Kidney (tissue), 14 donors: Measurements from ENCODE around the gene PTPRG. TPM values are rescaled to one million over a fixed set of nuclear protein-coding genes. Genes with fewer than 3 reads are reported as not detected.
A peak's percentile ranks its signal among the peaks of the same experiment; 100 is the strongest.

Experiments used
- DNase-seq, 5 donors: peaks; one replicate each; pipeline ENCODE4 v3.0.0-alpha.2; 2013 to 2020
- FAIRE-seq: peaks from 2 replicates; lab custom pipeline; 2012; peaks lifted over from hg19 to GRCh38; lab: Jason Lieb, UNC
- H3K27ac ChIP-seq, 2 donors: one replicate each; pipeline ENCODE4 v1.7.0; 2013; ENCODE audit warnings: low read depth in 2 of 2, low read length in 2 of 2, inconsistent platforms in 1 of 2
- H3K27me3 ChIP-seq: one replicate; pipeline ENCODE4 v1.7.1; 2013; ENCODE audit warnings: low read length, inconsistent platforms; ENCODE audit not compliant: control insufficient read depth, insufficient read depth
- H3K36me3 ChIP-seq, 3 donors: one replicate each; pipeline versions ENCODE4 v1.7.0 to v1.7.1; 2013; ENCODE audit warnings: low read length in 3 of 3, control low read depth in 1 of 3, inconsistent platforms in 1 of 3; ENCODE audit not compliant: insufficient read depth in 3 of 3, control insufficient read depth in 2 of 3
- H3K4me1 ChIP-seq, 3 donors: one replicate each; pipeline versions ENCODE4 v1.7.0 to v1.7.1; 2013; ENCODE audit warnings: low read length in 3 of 3, inconsistent platforms in 1 of 3, low read depth in 1 of 3; ENCODE audit not compliant: control insufficient read depth in 2 of 3, insufficient read depth in 2 of 3
- H3K4me3 ChIP-seq, 3 donors: one replicate each; pipeline versions ENCODE4 v1.7.0 to v1.8.1; 2013; ENCODE audit warnings: low read length in 3 of 3, control low read depth in 1 of 3, inconsistent platforms in 1 of 3
- H3K9ac ChIP-seq, 3 donors: one replicate each; pipeline versions ENCODE4 v1.7.0 to v1.7.1; 2013; ENCODE audit warnings: low read length in 3 of 3, control low read depth in 1 of 3, inconsistent platforms in 1 of 3
- H3K9me3 ChIP-seq, 3 donors: one replicate each; pipeline versions ENCODE4 v1.7.0 to v1.7.1; 2013; ENCODE audit warnings: low read length in 3 of 3, control low read depth in 1 of 3, inconsistent platforms in 1 of 3; ENCODE audit not compliant: control insufficient read depth in 2 of 3, insufficient read depth in 1 of 3
- CTCF ChIP-seq: IDR thresholded peaks from 3 replicates; pipeline ENCODE4 v1.5.1; 2012; ENCODE audit warnings: mild to moderate bottlenecking, moderate library complexity, borderline replicate concordance; ENCODE audit not compliant: insufficient read depth; ENCODE audit errors: extremely low read depth
- intact Hi-C: fragments of 100-400 bp; cut with DNase I; formaldehyde crosslinking; loops from one replicate; pipeline ENCODE4 v1.11.1; 2022
- polyA plus RNA-seq: library from polyadenylated mRNA; stranded (reverse); fragments of 350-450 nt; fragmentation: Illumina TruSeq; extraction: RNeasy Lipid Tissue Mini Kit (QIAGEN cat#74804); gene quantifications from one replicate; pipeline ENCODE4 v1.2.3, GENCODE V29; 2014; ENCODE audit warnings: low read depth, low replicate concordance; ENCODE audit not compliant: insufficient read depth
- total RNA-seq: library from RNA; stranded (reverse); fragmentation: NEBNext Ultra II Directional; extraction: Animal tissue kit (Norgen Biotek cat#: 25700); gene quantifications from one replicate; pipeline ENCODE4 v1.2.1, GENCODE V29; 2021
- donor health status: control.
- donor health status: control.
- donor health status: control.
- donor health status: control.
- donor health status: control.
- donor health status: DM: yes; HTN: yes; CAD: no.
- donor health status: Normal renal cell carcinoma (clear cell type).

Gene PTPRG
- total and polyA plus RNA-seq, 2 donors from 2014 or later, result 9.2 to 154 TPM

- Histone ChIP-seq H3K27ac (no peak overlapping the region), H3K9me3 (no peaks in the 10 kb centered on the region), H3K9ac (no peak overlapping the region), H3K27me3 (no peaks in the 10 kb centered on the region), H3K4me1 (peaks cover 0 to 2% (median 0%) of the 10 kb centered on the region in 3 donors), H3K36me3 (no peaks in the 10 kb centered on the region), H3K4me3 (no peak overlapping the region)
- intact Hi-C loops, result no loop called here
- DNase-seq (no peak), FAIRE-seq (no peak)
- TF ChIP-seq CTCF, result no peak
Measured at GRCh38 chr3:62056658-62057057, 495.3 kb downstream of the PTPRG start.

GRCh38 chr3:62057339-62058047 lies 496.1 kb downstream of the PTPRG start:
- intact Hi-C loops, result no loop called here

GRCh38 chr3:62065985-62066693 lies 504.8 kb downstream of the PTPRG start:
- H3K9me3 ChIP-seq, result no peaks in the 10 kb centered on the region
- H3K9ac ChIP-seq, result no peak overlapping the region
- DNase-seq (peak in 3 of 5 donors; percentile 29 to 61 (median 45)), FAIRE-seq (no peak)
- TF ChIP-seq CTCF, result no peak
- no peaks in the 10 kb centered on the region for H3K4me1 ChIP-seq
- H3K27ac ChIP-seq, result no peak overlapping the region
- H3K4me3 ChIP-seq, result no peak overlapping the region
- H3K27me3 ChIP-seq, result no peaks in the 10 kb centered on the region
- H3K36me3 ChIP-seq, result no peaks in the 10 kb centered on the region
- intact Hi-C loops, result no loop called here

More at GRCh38 chr3:62057339-62058047, 496.1 kb downstream of the PTPRG start:
- Histone ChIP-seq H3K9ac (no peak overlapping the region), H3K36me3 (no peaks in the 10 kb centered on the region), H3K9me3 (no peaks in the 10 kb centered on the region), H3K4me1 (peaks cover 0 to 2% (median 0%) of the 10 kb centered on the region in 3 donors), H3K27ac (peak overlapping the region in 1 of 2 donors; percentile 18), H3K4me3 (no peak overlapping the region), H3K27me3 (no peaks in the 10 kb centered on the region)
- no peak for FAIRE-seq
- peak in 2 of 5 donors; percentile 19 to 51 for DNase-seq
- TF ChIP-seq CTCF, result no peak
